ENCODE measurements around the gene LCE3A.
"Not testable (repeated sequence)": the region's sequence is repeated elsewhere in the genome, so short reads cannot be mapped to it uniquely, and the experiment has no call there.

DNA sequence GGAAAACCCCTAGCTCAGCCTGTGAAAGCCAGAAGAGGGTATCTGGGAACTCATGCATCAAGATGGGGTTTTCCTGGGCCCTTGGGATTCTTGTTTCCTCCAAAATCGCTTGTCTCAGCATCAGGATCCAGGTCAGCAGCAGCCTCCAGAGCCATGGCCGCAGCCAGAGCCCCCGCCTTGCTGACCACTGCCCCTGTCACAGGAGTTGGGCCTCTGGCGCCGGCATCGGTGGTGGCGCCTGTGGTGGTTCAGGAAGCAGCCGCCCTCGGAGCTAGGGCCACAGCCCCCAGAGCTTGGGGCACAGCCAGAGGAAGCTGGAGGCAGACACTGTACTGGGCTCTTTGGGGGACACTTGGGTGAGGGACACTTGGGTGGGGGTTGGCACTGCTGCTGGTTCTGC is 43.4 kb downstream of the LCE3A start:
- TF ChIP-seq CTCF (conservative IDR thresholded peaks at IDR 0.05; ENCODE audit: low read depth, low read length); EZH2 (IDR thresholded peaks at IDR 0.05; ENCODE audit: borderline replicate concordance, low read depth, low read length, poor library complexity, severe bottlenecking): not testable (repeated sequence)

Measured in A673 (cell line).